Smooth muscle cell (in vitro differentiated cells): ENCODE data around the gene NAT16. TPM values are rescaled to one million over a fixed set of nuclear protein-coding genes. Genes with fewer than 3 reads are reported as not detected.
A peak's percentile ranks its signal among the peaks of the same experiment; 100 is the strongest.

ENCODE experiments used
- DNase-seq: peaks from one replicate; lab custom pipeline; 2025; ENCODE audit not compliant: unreplicated experiment; lab: John Stamatoyannopoulos, UW
- H2AFZ ChIP-seq: fragments of 200-600 bp; sonication (generic); 2 replicates; pipeline ENCODE4 v1.6.0; 2016; ENCODE audit warnings: antibody characterized with exemption, low read depth, mild to moderate bottlenecking
- H3F3A ChIP-seq: fragments of 200-600 bp; sonication (generic); 2 replicates; pipeline ENCODE4 v1.6.0; 2017; ENCODE audit warnings: antibody characterized with exemption, low read depth
- H3K27ac ChIP-seq: fragments of 200-600 bp; sonication (generic); 2 replicates; pipeline ENCODE4 v1.5.1; 2016; ENCODE audit warnings: low read depth, mild to moderate bottlenecking
- H3K27me3 ChIP-seq: fragments of 200-600 bp; sonication (generic); 2 replicates; pipeline ENCODE4 v1.6.1; 2016; ENCODE audit warnings: low read depth, mild to moderate bottlenecking
- H3K36me3 ChIP-seq: fragments of 200-600 bp; sonication (generic); 2 replicates; pipeline ENCODE4 v1.5.1; 2016; ENCODE audit warnings: low read depth
- H3K4me1 ChIP-seq: fragments of 200-600 bp; sonication (generic); 2 replicates; pipeline ENCODE4 v1.5.1; 2016; ENCODE audit warnings: low read depth
- H3K4me2 ChIP-seq: fragments of 200-600 bp; sonication (generic); 2 replicates; pipeline ENCODE4 v1.6.0; 2016; ENCODE audit warnings: mild to moderate bottlenecking
- H3K4me3 ChIP-seq: fragments of 200-600 bp; sonication (generic); 2 replicates; pipeline ENCODE4 v1.5.1; 2016; ENCODE audit warnings: mild to moderate bottlenecking
- H3K79me2 ChIP-seq: fragments of 200-600 bp; sonication (generic); 2 replicates; pipeline ENCODE4 v1.6.0; 2016; ENCODE audit warnings: low read depth, mild to moderate bottlenecking
- H3K9ac ChIP-seq: fragments of 200-600 bp; sonication (generic); 2 replicates; pipeline ENCODE4 v1.6.0; 2016; ENCODE audit warnings: low read depth
- H3K9me3 ChIP-seq: fragments of 200-600 bp; sonication (generic); replicated peaks from 2 replicates; pipeline ENCODE4 v1.5.1; 2016; ENCODE audit warnings: low read depth
- H4K20me1 ChIP-seq: fragments of 200-600 bp; sonication (generic); 2 replicates; pipeline ENCODE4 v1.6.0; 2016; ENCODE audit warnings: low read depth
- CTCF ChIP-seq: fragments of 200-600 bp; sonication (generic); IDR thresholded peaks from 2 replicates; pipeline ENCODE4 v1.5.1; 2017; ENCODE audit warnings: borderline replicate concordance, mild to moderate bottlenecking, antibody characterized with exemption; ENCODE audit not compliant: insufficient read depth, poor library complexity, severe bottlenecking
- WGBS: methylation state at CpG from one replicate; pipeline ENCODE4 v1.1.7; 2016; ENCODE audit warnings: low lambda C conversion rate; 5-methylcytosine and 5-hydroxymethylcytosine counted together
- polyA plus RNA-seq: library from polyadenylated mRNA; unstranded; fragments of >200 nt; fragmentation: Nextera tagmentation; extraction: Ambion mirVana; gene quantifications from 2 replicates; pipeline ENCODE4 v1.2.1, GENCODE V29; 2016
- total RNA-seq: library from RNA; depleted of rRNA; stranded (reverse); fragments of >200 nt; gene quantifications from 2 replicates; pipeline ENCODE4 v1.2.3, GENCODE V29; 2014

NAT16 gene
- total and polyA plus RNA-seq, 2 experiments from 2014 or later: not detected

- Histone ChIP-seq H3K27ac (no peak overlapping the region), H3K79me2 (no peaks in the 10 kb centered on the region), H3K4me3 (no peak overlapping the region), H3K27me3 (peaks cover 72% of the 10 kb centered on the region), H3K9me3 (no peaks in the 10 kb centered on the region), H2AFZ (no peak overlapping the region), H3F3A (peaks cover 10% of the 10 kb centered on the region), H3K9ac (no peak overlapping the region), H3K36me3 (no peaks in the 10 kb centered on the region), H3K4me1 (peaks cover 44% of the 10 kb centered on the region), H3K4me2 (peak overlapping the region; percentile 19), H4K20me1 (peaks cover 17% of the 10 kb centered on the region)
- no peak for TF ChIP-seq CTCF
- no peak for DNase-seq
- 15% methylated on average over 2 of the region's 6 CpGs for WGBS
Observed at GRCh38 chr7:101168412-101169049, 11.6 kb downstream of the NAT16 start.

- Histone ChIP-seq H3K36me3 (no peaks in the 10 kb centered on the region), H2AFZ (no peak overlapping the region), H3K9me3 (no peaks in the 10 kb centered on the region), H4K20me1 (peaks cover 21% of the 10 kb centered on the region), H3K4me2 (peak overlapping the region; percentile 79), H3K9ac (no peak overlapping the region), H3K4me1 (peaks cover 39% of the 10 kb centered on the region), H3K79me2 (no peaks in the 10 kb centered on the region), H3K27me3 (peaks cover 71% of the 10 kb centered on the region), H3F3A (peaks cover 10% of the 10 kb centered on the region), H3K4me3 (no peak overlapping the region), H3K27ac (no peak overlapping the region)
- no peak for DNase-seq
- 6% methylated on average over 12 of the region's 12 CpGs for whole genome bisulfite sequencing
- TF ChIP-seq CTCF: no peak
Observed at GRCh38 chr7:101167645-101168411, 12.3 kb downstream of the NAT16 start.

GRCh38 chr7:101166909-101167644 is 13.0 kb downstream of the NAT16 start:
- TF ChIP-seq CTCF: no peak
- no peak for DNase-seq
- H2AFZ ChIP-seq: no peak overlapping the region
- peaks cover 12% of the 10 kb centered on the region for H3F3A ChIP-seq
- H3K27me3 ChIP-seq: peaks cover 71% of the 10 kb centered on the region
- no peak overlapping the region for H3K27ac ChIP-seq
- H3K4me3 ChIP-seq: no peak overlapping the region
- H3K9me3 ChIP-seq: no peaks in the 10 kb centered on the region
- no peak overlapping the region for H3K9ac ChIP-seq
- H3K4me2 ChIP-seq: peak overlapping the region; percentile 79
- H3K36me3 ChIP-seq: no peaks in the 10 kb centered on the region
- WGBS: under 1% methylated on average over 11 of the region's 19 CpGs
- H3K4me1 ChIP-seq: peaks cover 37% of the 10 kb centered on the region
- no peaks in the 10 kb centered on the region for H3K79me2 ChIP-seq
- peaks cover 27% of the 10 kb centered on the region for H4K20me1 ChIP-seq
